C4-2B (cell line): ENCODE data around the gene NR4A1.

Source experiments
- CTCF ChIP-seq: fragments of 450-650 bp; conservative IDR thresholded peaks from 2 replicates; pipeline ENCODE4 v1.5.1; 2017; ENCODE audit warnings: mild to moderate bottlenecking
- ZFX ChIP-seq: fragments of 450-650 bp; IDR thresholded peaks from 2 replicates; pipeline ENCODE4 v1.6.1; 2017

GRCh38 chr12:52043386-52044212 lies 7.6 kb upstream of the NR4A1 start:
- TF ChIP-seq CTCF = no peak
- TF ChIP-seq ZFX = no peak
